Subcutaneous abdominal adipose tissue (tissue), 5 donors: ENCODE data around the gene ERBB4.

Experiments
- H3K27ac ChIP-seq: one replicate; pipeline ENCODE4 v1.7.0; 2013; ENCODE audit warnings: low read depth, mild to moderate bottlenecking, inconsistent platforms, low read length, moderate library complexity
- H3K27me3 ChIP-seq, 5 donors: one replicate each; pipeline ENCODE4 v1.7.0; 2013; ENCODE audit warnings: low read length in 5 of 5, inconsistent platforms in 1 of 5; ENCODE audit not compliant: control insufficient read depth in 5 of 5, insufficient read depth in 4 of 5
- H3K36me3 ChIP-seq, 5 donors: one replicate each; pipeline ENCODE4 v1.7.0; 2013; ENCODE audit warnings: low read length in 5 of 5; ENCODE audit not compliant: control insufficient read depth in 5 of 5, insufficient read depth in 5 of 5
- H3K4me1 ChIP-seq, 5 donors: one replicate each; pipeline ENCODE4 v1.7.0; 2013; ENCODE audit warnings: low read length in 5 of 5, mild to moderate bottlenecking in 3 of 5, moderate library complexity in 1 of 5; ENCODE audit not compliant: control insufficient read depth in 5 of 5, insufficient read depth in 5 of 5
- H3K4me3 ChIP-seq, 5 donors: one replicate each; pipeline ENCODE4 v1.7.0; 2013; ENCODE audit warnings: low read length in 5 of 5, low read depth in 1 of 5
- H3K9ac ChIP-seq, 5 donors: one replicate each; pipeline ENCODE4 v1.7.0; 2013; ENCODE audit warnings: low read length in 5 of 5, mild to moderate bottlenecking in 4 of 5, moderate library complexity in 3 of 5
- H3K9me3 ChIP-seq, 5 donors: one replicate each; pipeline ENCODE4 v1.7.0; 2013; ENCODE audit warnings: low read length in 5 of 5; ENCODE audit not compliant: control insufficient read depth in 5 of 5
- donor health status: healthy.
- donor health status: healthy.
- donor health status: healthy.
- donor health status: healthy.
- donor health status: healthy.

The ERBB4 gene

DNA sequence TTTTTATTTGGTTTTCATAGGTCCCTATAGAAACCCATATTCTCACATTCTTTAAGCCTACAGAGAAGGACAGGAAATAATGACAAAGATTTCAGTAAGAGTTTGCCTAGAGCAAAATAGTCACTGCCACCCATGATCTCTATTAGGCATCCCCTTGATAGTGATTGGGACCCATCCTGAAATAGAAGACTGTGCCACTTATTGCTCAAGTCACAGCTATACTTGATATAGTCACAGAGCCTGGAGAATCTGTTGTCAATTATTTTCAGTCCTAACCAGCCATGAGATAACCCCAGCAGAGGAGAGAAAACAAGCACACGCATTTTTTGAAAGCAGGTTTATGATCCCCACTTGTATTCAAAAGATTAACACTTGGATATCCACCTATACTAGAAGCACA, 8.2 kb downstream of the ERBB4 start:
- no peak overlapping the region for H3K27ac ChIP-seq
- H3K36me3 ChIP-seq: no peaks in the 10 kb centered on the region
- no peak overlapping the region for H3K9ac ChIP-seq
- no peaks in the 10 kb centered on the region for H3K9me3 ChIP-seq
- no peaks in the 10 kb centered on the region for H3K27me3 ChIP-seq
- H3K4me3 ChIP-seq: no peak overlapping the region
- H3K4me1 ChIP-seq: no peaks in the 10 kb centered on the region

DNA sequence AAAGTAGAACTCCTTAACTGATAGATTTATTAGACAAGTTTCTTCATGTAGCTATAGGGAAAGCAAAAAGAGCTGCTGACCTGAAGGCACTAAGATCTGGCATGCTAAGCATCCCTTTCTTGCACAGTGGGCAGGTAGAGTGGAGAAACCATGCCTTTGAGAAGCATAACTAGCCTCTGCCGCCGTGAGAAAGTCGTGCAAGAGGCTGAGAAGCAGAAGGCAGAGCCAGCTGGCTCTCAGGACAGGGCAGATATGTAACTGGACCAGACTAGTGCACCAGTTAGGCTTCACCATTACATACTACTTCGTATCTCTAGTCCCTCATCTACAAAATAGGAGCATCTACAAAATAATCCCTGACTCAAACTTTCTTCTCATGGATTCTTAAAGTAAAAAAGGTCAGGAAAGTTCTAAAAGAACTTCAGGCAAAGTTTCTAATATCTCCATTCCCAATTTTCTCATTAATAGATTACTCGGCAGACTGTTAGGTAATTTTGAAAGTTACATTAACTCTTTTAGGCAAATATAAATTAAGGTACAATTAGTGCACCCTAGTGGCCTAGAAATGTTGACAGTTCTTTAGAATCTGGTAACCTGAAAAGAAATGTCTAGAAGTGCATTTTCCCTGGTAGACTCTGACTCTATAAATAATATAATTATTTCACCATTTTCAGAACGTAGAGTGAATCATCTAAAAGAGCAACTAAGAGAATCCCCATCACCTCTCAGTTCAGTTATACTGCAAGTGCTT, 10.3 kb downstream of the ERBB4 start:
- Histone ChIP-seq H3K36me3 (no peaks in the 10 kb centered on the region), H3K27ac (no peak overlapping the region), H3K4me3 (no peak overlapping the region), H3K4me1 (no peaks in the 10 kb centered on the region), H3K27me3 (no peaks in the 10 kb centered on the region), H3K9me3 (no peaks in the 10 kb centered on the region), H3K9ac (no peak overlapping the region)

DNA sequence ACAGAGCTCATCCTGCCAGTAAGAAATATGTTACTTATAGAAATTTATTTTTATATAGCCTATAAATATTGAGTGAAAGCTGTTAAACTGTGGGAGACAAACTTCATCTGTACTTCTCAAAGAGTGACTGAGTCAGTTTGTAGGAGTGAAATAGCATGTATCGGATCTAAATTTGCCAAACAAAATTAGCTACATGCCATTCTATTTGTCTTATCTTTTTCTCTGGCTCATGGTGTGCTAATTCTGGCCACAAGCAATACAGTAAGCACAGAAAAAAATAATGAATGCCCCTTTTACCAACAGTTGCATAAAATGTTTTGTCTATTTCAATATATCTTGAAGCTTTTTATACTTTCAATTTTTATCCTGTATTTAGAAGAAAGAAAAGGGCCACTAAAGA, 12.5 kb downstream of the ERBB4 start:
- no peaks in the 10 kb centered on the region for H3K9me3 ChIP-seq
- no peaks in the 10 kb centered on the region for H3K36me3 ChIP-seq
- no peak overlapping the region for H3K4me3 ChIP-seq
- no peaks in the 10 kb centered on the region for H3K4me1 ChIP-seq
- no peaks in the 10 kb centered on the region for H3K27me3 ChIP-seq
- H3K27ac ChIP-seq: no peak overlapping the region
- H3K9ac ChIP-seq: no peak overlapping the region

DNA sequence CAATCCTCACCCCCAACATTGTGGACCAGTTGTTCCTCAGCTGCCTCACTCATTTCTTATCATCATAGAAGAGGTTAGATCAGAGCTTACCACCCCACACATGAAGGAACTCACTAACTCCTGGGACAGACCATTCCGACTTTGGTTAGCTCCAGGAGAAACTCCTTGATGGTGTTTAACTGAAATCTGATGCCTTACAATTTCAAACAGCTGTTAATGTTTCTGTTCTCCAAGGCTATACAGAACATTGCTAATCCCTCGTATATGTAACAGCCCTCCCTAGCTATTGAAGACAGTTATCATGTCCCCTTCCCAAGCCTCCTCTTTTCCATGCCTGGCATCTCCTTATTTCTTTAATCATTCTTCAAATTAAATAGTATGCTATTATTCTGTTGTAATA, 14.8 kb downstream of the ERBB4 start:
- no peak overlapping the region for H3K27ac ChIP-seq
- no peak overlapping the region for H3K9ac ChIP-seq
- no peaks in the 10 kb centered on the region for H3K9me3 ChIP-seq
- H3K27me3 ChIP-seq: no peaks in the 10 kb centered on the region
- no peak overlapping the region for H3K4me3 ChIP-seq
- H3K4me1 ChIP-seq: no peaks in the 10 kb centered on the region
- no peaks in the 10 kb centered on the region for H3K36me3 ChIP-seq

DNA sequence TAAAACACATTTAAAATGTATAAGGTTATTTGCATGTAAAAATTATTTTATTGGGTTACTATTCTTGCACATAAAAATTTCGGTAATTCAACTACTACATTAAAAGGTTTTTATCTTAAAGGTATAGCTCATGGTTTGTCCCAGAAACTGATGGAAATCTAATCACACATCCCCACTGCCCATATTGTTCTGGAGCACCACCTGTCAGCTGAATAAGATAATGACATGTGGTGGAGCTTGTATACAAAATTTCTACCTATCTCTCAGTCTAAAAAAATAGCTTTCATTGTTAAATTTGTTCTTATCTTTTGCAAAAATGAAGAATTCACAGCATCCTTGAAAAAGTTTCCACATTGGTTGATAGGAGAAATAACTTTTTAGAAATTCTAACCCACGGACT, 18.3 kb downstream of the ERBB4 start:
- H3K4me1 ChIP-seq: no peaks in the 10 kb centered on the region
- no peaks in the 10 kb centered on the region for H3K9me3 ChIP-seq
- H3K4me3 ChIP-seq: no peak overlapping the region
- no peaks in the 10 kb centered on the region for H3K36me3 ChIP-seq
- no peaks in the 10 kb centered on the region for H3K27me3 ChIP-seq
- no peak overlapping the region for H3K27ac ChIP-seq
- H3K9ac ChIP-seq: no peak overlapping the region

DNA sequence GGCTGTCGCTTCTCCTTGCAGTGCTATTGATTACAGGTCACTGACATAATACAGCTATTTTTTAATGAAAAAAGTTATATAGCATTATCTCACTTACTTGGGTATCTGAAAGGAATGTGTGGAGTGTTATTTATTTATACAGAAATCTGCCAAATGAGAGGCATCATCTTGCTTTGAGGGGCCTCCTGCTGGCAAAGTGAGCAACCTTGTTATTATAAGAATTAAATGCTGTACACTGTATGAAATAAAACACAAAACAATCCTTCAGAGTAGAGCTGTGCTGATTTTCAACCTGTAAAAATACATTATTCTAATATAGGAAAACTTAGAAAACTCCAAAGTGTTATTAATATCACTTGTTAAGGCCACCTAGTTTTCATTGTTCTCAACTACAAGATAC, 20.9 kb downstream of the ERBB4 start:
- H3K27me3 ChIP-seq: no peaks in the 10 kb centered on the region
- no peaks in the 10 kb centered on the region for H3K4me1 ChIP-seq
- no peaks in the 10 kb centered on the region for H3K36me3 ChIP-seq
- H3K9ac ChIP-seq: no peak overlapping the region
- no peak overlapping the region for H3K4me3 ChIP-seq
- no peak overlapping the region for H3K27ac ChIP-seq
- H3K9me3 ChIP-seq: no peaks in the 10 kb centered on the region

DNA sequence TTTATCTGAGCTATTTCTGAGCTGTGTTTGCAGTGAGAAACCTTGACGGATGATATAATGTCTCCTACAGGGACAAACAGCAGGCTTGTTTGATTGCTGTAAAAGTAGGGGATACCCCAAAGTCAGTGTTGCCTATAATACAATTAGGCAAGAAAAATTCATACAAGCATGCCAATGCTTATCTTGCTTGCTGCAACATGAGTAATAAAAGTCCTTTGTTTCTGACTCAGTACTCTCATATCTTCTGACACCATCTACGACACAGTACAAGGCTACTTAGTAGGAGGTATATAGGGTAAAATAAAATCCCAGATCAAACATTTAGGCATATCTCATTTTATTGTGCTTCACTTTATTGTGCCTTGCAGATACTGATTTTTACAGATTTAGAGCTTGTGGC, 33.0 kb downstream of the ERBB4 start:
- Histone ChIP-seq H3K4me1 (no peaks in the 10 kb centered on the region), H3K27me3 (no peaks in the 10 kb centered on the region), H3K27ac (no peak overlapping the region), H3K4me3 (no peak overlapping the region), H3K9me3 (no peaks in the 10 kb centered on the region), H3K9ac (no peak overlapping the region), H3K36me3 (no peaks in the 10 kb centered on the region)

DNA sequence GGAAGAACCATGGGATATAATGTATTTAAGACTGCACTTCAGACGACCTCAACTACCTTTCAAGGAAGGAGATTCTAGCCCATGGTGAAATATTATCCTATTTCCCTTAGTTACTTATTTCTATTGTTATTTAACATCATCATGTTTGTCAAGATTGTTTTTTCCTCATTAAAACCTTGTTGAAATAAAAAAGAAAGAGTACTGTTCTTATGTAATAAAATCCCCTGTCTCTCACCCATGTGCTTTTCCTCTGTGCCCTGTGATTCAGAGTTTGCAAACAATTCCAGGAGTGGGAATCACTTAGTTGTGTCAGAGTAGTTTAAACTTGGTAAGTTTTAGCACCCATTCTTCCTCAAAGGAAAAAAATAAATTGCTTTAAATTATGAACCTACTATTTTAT, 43.6 kb downstream of the ERBB4 start:
- H3K9ac ChIP-seq: no peak overlapping the region
- no peaks in the 10 kb centered on the region for H3K36me3 ChIP-seq
- no peaks in the 10 kb centered on the region for H3K27me3 ChIP-seq
- H3K4me3 ChIP-seq: no peak overlapping the region
- H3K4me1 ChIP-seq: no peaks in the 10 kb centered on the region
- no peaks in the 10 kb centered on the region for H3K9me3 ChIP-seq
- no peak overlapping the region for H3K27ac ChIP-seq

DNA sequence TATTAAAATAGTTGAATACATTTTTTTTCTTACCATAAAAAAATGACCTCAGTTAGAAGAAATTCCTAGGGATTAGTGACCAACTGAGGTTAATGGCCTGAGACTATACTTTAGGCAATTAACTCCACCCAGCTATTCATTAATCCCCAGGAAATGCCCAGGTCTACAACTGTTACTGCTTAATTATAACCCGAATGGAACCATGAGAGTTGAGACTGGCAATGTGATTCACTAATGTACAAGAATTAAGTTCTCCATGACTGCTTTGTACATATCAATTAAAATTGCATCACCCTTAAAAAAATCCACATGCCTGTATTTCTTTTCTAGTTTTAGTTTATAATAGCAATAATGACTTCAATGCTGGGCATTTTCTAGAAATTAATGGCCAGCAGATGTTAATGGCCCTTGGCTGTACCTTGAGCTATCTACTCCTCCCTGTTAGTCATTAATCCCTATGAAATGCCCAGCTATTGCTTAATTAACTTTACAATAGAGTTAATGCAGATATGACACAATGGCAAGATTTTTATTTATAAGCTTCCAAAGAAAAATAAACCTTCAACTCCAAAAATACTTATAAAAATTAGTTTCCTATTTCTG, 44.1 kb downstream of the ERBB4 start:
- Histone ChIP-seq H3K9ac (no peak overlapping the region), H3K36me3 (no peaks in the 10 kb centered on the region), H3K4me1 (no peaks in the 10 kb centered on the region), H3K27ac (no peak overlapping the region), H3K27me3 (no peaks in the 10 kb centered on the region), H3K9me3 (no peaks in the 10 kb centered on the region), H3K4me3 (no peak overlapping the region)

DNA sequence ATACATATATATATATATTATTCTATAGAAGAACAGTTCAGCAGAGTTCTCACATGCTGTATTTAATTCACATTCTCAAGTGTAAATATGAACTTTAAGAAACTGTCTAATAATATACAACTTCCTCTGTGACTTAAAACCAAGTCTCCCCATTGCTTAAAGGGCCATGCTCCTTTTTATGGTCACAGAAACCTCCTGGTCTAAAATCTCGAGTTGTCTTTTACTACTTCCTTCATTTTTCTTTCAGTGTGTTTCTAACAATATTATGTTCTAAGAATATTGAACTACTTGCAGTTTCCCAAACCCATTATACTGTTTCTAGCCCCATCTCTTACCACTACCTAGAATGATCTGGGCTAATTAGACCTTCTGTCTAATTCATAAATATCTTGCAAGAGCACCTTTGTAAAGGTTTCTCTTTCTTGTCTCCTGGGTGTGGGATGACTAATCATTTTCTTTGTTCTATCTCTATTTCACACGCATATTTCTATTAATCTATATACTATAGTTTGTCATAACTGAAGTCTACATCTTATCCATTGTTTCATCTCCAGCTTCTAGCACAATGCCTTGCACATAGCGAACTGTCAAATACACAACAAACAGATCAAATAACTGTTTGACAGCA, 48.8 kb downstream of the ERBB4 start:
- Histone ChIP-seq H3K36me3 (no peaks in the 10 kb centered on the region), H3K4me3 (no peak overlapping the region)

More for the DNA sequence above, 48.8 kb downstream of the ERBB4 start:
- Histone ChIP-seq H3K27me3 (no peaks in the 10 kb centered on the region), H3K4me1 (no peaks in the 10 kb centered on the region), H3K9me3 (no peaks in the 10 kb centered on the region), H3K9ac (no peak overlapping the region), H3K27ac (no peak overlapping the region)
